Measurements from ENCODE around the gene LITAF.

The LITAF gene

DNA sequence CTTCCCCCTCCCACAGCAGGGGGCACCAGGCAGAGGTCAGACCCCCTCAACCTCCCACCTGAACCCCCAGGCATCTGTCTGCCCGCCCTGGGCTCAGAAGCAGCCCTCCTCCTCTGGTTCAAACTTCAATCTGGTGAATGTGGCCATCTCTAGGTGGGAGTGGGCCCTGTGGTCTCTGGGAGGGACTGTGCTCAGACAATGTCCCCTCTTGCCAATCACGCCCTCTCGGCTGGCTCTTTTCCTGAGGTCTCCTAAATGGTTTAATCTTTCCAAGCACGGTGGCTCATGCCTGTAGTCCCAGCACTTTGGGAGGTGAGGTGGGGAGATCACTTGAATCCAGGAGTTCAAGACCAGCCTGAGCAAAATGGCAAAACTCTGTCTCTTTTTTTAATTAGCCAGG, 15.2 kb downstream of the LITAF start:
- TF ChIP-seq, protein P1, sequence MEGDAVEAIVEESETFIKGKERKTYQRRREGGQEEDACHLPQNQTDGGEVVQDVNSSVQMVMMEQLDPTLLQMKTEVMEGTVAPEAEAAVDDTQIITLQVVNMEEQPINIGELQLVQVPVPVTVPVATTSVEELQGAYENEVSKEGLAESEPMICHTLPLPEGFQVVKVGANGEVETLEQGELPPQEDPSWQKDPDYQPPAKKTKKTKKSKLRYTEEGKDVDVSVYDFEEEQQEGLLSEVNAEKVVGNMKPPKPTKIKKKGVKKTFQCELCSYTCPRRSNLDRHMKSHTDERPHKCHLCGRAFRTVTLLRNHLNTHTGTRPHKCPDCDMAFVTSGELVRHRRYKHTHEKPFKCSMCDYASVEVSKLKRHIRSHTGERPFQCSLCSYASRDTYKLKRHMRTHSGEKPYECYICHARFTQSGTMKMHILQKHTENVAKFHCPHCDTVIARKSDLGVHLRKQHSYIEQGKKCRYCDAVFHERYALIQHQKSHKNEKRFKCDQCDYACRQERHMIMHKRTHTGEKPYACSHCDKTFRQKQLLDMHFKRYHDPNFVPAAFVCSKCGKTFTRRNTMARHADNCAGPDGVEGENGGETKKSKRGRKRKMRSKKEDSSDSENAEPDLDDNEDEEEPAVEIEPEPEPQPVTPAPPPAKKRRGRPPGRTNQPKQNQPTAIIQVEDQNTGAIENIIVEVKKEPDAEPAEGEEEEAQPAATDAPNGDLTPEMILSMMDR (IDR thresholded peaks at IDR 0.05; ENCODE audit: insufficient read depth, missing control alignments) = no peak
- FAIRE-seq = no peak
- DNase-seq (ENCODE audit: insufficient read length, low spot score) = no peak

DNA sequence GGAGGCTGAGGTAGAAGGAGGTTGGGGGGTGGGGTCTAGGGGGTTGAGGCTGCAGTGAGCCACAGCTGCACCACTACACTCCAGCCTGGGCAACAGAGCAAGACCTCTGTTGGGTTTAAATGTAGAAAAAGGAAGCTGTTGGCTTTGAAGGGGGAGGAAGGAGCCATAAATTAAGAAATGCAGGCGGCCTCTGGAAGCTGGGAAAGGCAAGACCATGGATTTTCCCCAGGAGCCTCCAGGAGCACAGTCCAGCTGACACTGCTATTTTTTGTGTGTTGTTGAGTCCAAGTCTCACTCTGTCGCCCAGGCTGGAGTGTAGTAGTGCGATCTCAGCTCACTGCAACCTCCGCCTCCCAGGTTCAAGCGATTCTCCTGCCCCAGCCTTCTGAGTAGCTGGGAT, 15.9 kb downstream of the LITAF start:
- DNase-seq (ENCODE audit: insufficient read length, low spot score) (no peak), FAIRE-seq (no peak)
- TF ChIP-seq, protein P1 (IDR thresholded peaks at IDR 0.05; ENCODE audit: insufficient read depth, missing control alignments) = no peak

DNA sequence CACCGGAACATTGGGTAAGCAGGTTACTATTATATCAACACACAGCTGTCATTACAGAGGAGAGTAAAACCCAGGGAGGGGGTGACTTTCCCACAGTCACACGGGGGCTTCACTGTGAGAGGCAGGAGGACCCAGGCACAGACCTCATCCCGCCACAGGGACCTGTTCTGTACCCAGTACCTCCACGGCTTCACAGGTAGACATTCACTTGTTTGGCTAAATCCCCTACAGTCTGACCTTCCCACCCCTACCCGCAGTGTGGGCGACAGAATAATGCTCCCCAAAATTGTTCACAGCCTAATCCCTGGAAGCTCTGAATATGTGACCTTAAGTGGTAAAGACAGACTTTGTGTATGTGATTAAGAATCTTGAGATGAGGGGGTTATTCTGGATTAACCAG, 16.5 kb downstream of the LITAF start:
- no peak for DNase-seq (ENCODE audit: insufficient read length, low spot score)
- TF ChIP-seq, protein P1 (IDR thresholded peaks at IDR 0.05; ENCODE audit: insufficient read depth, missing control alignments) = no peak
- no peak for FAIRE-seq

DNA sequence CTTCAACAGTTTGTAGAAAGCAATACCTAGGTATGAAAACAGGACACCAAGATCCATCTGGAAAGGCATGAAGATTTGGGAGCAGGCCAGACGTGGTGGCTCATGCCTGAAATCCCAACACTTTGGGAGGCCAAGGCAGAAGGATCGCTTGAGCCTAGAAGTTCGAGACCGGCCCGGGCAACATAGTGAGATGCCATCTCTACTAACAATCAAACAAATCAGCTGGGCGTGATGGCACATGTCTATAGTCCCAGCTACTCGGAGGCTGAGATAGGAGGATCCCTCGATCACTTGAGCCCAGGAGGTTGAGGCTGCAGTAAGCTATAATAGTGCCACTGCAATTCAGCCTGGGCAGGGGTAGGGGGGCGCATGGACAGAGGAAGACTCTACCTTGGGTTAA, 20.3 kb downstream of the LITAF start:
- TF ChIP-seq, protein P1 (IDR thresholded peaks at IDR 0.05; ENCODE audit: insufficient read depth, missing control alignments) = no peak
- DNase-seq (ENCODE audit: insufficient read length, low spot score) = no peak
- FAIRE-seq = no peak

DNA sequence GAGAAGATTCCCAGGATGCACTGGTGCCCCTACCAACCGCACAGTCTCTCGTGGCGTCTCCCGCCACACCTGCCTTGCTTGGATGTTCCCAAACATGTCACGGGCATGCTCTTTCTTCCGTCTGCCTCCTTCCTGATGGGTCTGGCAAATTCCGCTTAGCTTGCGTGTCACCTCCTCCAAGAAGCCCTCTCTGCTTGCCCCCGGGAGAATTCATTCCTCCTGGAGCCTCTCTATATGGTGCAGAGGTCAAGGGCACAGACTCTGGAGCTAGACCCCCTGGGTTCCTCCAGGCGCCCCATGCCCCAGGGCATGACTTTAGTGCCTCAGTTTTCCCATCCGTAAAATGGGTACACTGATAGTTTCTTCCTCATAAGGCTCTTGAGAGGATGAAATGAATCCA, 21.1 kb downstream of the LITAF start:
- FAIRE-seq = no peak
- TF ChIP-seq, protein P1 (IDR thresholded peaks at IDR 0.05; ENCODE audit: insufficient read depth, missing control alignments) = no peak
- DNase-seq (ENCODE audit: insufficient read length, low spot score) = no peak

DNA sequence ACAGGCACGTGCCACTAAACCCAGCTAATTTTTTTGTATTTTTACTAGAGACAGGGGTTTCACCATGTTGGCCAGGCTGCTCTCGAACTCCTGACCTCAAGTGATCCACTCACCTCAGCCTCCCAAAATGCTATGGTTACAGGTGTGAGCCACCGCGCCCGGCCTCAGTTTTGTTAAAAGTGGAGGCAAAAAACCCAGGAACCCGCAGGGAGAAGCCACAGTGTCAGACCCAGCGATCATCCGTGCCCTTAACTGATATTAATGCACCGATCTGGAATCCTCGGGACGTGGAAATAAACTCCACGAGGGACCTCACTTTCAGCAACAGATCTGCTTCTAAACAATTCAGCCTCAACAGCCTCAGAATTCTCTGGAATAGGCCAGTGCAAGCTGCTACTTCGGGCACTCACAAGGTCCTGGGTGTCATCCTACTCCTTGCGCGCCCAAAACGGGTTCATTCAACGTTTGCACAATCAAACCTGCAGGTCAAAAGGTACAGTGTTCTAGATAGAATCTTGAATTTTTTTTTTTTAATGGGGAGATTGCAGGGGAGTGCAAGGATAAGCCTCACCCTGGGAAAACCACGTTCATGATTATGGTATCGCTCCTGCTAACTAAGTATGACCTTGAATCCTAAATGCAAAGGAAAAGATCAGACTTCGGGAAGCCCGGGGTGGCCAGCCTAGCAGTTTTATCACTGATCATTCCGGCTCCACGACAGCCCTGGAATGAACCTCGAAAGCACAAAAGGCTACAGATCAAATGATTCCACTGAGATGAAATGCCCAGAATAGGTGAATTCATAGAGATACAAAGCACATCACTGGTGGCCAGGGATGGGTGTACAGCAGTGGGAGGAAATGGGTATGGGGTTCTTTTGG, 22.4 kb downstream of the LITAF start:
- no peak for FAIRE-seq
- DNase-seq (ENCODE audit: insufficient read length, low spot score) = no peak
- TF ChIP-seq, protein P1 (IDR thresholded peaks at IDR 0.05; ENCODE audit: insufficient read depth, missing control alignments) = no peak

DNA sequence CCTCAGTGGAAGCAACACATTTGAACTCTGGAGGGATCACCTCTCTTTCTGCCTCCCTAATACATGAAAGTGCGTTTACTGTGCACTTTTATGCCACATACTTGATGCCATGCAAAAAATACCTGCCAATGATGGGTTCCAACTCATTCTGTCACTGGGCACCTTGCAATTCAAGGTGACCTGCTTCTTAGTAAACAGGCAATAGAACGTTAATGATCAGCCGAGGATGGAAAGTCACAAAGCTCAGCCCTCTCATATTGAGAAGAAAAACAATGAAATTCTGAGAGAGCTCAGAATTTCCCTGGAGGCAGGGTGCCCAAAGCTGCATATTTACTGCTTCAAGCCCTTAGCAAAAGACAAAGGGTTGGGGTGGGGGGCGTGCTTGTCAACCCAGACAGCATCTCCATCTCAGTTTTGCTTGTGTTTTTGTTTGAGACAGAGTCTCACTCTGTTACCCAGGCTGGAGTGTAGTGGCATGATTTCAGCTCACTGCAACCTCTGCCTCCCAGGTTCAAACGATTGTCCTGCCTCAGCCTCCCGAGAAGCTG, 23.2 kb downstream of the LITAF start:
- FAIRE-seq = no peak
- DNase-seq (ENCODE audit: insufficient read length, low spot score) = no peak
- TF ChIP-seq, protein P1 (IDR thresholded peaks at IDR 0.05; ENCODE audit: insufficient read depth, missing control alignments) = no peak
